GM19043 (cell line): Measurements from ENCODE around the gene BTBD2.

Source experiments
- ATAC-seq: cut with Tn5 transposase; IDR thresholded peaks from one replicate; pipeline ENCODE4 v1.9.1; 2021; ENCODE audit warnings: low read depth; ENCODE audit not compliant: unreplicated experiment

BTBD2 gene

DNA sequence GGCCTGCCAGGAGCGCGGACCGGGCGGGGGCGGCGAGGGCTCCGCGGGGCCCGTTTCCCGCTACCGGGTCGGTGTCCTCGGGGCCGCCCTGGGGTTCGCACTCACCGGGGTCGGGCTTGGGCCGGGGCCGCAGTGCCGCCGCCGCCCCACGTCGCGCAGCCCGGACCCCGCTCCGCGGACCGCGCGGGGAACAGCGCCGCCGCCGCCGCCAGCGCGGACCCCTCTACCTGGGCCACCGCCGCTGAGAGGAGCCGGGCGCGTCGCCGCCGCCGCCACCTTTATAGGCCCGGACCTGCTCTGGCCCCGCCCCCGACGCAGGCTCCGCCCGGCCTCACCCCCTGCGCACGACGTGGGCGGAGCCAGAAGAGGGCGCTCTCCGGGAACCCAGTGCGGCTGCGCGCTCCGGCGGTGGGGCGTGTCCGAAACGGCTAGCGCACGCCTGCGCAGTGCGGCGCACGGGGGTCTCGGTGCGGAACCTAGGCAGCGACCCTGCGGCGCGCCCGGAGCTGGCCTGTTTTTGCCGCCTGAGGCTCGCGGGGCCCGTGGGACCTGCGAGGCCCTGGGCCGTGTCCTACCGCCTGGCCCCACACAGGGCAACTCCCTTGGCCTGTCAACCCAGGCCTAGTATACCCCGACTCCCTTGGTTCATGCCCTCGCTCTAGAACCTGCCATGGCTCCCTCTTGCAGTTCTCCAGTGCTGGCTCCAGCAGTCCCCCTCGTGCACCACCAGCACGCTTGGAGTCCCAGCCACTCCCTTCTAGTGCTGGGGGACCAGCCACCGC, 35.7 kb upstream of the BTBD2 start, which contains the start of gene MKNK2:
TSS of gene MKNK2 (minus strand) at position 254 of the 782 bp plus-strand sequence. CDS start 393 bp downstream, outside the sequence.
- peak; percentile 38 for ATAC-seq

- ATAC-seq, result no peak
These were observed 35.0 kb upstream of the BTBD2 start for GRCh38 chr19:2050349-2050990.

GRCh38 chr19:2049741-2050348, 34.3 kb upstream of the BTBD2 start:
- ATAC-seq, result no peak

DNA sequence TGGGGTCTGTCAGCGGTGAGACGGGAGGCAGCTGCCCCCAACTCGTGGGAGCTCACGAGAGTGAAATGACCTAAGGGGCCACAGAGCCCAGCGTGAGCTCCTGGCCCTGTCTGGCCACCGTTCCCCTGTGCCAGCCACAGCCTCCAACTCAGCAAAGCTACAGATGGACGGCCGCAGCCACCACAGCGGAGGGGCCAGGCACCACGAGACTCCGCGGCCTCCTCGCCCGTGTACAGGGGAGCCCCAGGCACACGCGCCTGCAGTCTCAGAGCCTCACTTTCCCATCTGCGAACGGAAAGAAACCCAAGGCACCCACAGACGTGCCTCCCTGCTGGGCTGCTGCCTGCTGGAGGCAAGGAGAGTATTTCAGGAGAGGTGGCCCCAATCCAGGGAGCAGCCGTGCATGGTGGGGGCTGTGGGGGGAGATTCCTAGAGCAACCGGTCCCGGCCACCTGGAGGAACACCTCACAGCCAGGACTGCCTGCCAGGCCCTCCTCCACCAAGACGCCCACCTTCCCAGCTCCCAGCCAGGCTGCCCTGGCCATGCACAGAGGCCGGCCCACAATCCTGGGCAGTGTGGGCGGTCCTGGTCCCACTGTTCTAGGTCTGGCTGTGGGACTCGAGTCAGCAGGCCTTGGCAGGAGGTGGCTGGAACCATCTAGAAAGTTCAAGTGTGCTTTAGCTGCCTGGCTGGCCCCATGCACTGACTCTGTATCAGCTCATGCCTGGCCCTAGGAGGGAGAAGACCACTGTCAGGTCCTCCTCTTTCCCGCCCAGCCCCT, 33.6 kb upstream of the BTBD2 start:
- ATAC-seq, result no peak

GRCh38 chr19:2048104-2048958, 32.8 kb upstream of the BTBD2 start:
- ATAC-seq, result no peak

DNA sequence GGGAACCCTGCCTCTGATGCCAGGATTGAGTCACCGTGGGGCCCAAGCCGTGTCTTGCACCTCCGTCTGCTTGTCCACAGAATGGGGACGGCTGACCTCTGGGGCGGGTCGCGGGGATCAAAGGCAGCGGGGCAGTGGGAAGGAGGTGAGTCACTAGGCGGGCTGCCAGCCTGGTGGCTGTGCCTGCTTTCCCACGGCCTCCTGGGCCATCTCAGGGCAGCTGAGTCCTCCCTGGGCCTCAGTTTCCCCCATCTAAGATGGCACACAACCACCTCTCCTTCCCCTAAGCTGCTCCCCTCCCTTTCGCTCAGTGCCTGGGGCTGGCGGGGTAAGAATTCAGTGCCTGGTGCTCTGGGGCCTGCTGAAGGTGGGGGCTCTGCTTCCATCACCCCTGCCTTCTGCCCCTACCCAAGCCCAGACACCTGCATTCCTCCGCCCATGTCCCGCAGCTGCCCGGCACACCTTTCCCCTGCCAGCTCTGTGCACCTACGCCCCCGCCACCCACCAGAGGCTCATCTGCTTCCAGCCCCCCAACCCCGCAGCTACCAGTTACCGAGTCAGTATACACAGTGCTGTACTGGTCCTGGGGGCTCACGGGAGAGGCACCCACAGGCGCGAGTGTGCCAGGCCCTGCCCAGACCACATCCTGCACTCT, 32.1 kb upstream of the BTBD2 start:
- ATAC-seq, result no peak

GRCh38 chr19:2047076-2047448, 31.5 kb upstream of the BTBD2 start:
- ATAC-seq, result no peak

GRCh38 chr19:2046046-2046907, 30.8 kb upstream of the BTBD2 start:
- ATAC-seq, result no peak

DNA sequence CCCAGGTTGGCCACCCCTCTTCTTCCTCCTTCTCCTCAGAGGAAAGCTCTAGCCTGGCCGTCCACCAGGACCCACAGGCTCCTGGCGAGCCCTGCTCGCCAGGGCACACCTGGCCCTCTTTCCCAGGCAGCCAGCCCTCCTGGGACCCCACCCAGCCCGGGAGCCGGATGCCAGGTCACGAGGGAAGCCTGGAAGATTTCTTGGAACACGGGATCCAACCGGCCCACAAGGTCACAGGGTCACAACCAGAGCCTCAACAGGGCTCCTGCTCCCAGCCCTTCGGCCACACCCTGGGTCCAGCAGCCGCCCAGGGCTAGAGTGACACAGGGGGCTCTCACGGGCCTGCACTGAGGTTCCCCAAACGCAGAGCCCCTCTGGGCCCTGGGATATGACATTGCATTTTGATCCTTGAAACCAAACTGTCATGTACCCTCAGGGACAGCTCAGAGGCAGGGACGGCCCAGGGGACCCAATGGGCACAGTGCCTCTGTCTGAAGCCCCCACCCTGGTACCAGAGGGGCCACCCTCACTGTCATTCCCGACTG, 30.1 kb upstream of the BTBD2 start:
- ATAC-seq, result no peak

DNA sequence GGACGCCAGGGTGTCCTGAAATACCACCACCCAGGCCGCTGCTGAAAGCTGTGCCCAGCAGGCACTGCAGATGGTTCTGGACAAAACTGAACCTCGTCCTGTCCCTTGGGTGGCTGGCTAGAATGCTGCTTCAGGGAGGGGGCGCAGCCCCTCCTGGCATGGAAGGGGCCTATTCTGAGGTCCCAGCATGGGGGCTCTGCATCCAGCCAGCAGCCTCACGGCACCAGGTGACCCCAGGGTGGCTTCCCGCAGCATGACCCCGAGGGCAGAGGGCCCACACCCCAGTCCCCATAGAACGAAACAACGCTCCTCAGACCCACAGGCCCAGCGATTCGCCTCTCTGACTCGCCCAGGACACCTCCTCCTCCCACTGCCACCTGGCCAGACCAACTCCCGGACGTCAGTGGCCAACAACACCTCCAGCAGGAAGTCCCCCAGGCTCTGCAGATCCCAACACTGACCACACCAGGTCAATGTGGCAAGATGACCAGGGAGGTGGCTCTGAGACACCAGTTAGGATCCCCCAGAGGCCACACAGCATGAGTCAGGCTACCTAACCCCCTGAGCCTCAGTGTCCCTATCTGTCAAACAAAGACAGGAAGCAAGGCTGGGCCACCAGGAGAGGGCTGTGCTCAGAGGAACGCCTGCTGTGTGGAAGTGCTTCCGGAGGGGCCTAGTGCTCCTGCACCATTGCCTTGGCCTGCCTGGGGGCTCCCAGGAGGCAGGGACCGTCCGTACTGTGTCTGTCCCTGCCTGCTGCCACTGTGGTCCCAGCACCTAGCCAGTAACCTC, 29.4 kb upstream of the BTBD2 start:
- no peak for ATAC-seq

DNA sequence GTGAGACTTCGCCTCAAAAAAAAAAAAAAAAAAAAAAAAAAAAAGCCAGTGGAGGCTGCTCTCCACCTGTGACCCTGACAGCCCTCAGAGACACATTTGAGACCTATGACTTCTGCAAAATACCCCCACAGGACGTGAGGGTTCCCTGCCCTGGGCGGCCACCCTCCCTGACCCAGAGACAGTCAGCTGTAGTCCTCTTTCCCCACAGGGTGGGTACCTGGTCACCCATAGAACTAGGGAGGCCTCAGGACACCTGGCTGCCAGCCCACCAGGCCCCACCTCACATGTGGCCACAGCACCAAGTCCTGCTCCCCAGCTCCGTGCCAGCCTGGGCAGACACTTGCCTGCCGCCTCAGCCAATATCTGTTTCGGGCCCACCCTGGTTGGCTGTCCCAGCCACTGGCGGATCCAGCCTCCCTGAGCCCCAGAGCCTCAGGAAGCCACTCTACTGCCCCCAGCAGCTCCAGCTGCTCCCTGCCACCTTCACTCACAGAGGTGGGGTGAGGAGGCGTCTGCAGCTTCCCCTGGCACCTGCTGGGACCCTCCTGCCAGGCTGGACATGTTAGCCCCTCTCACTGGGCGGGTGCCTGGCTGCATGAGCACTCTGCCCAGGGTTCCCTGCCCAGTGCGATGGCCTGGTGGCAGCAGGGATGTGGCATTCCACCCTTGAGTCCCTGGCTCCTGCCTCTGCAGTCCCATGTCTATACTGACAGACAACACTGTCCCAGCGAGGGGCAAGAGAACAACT, 28.6 kb upstream of the BTBD2 start:
- no peak for ATAC-seq

- ATAC-seq, result no peak
These were observed 27.7 kb upstream of the BTBD2 start for GRCh38 chr19:2043251-2043641.

- ATAC-seq, result no peak
These were observed 27.2 kb upstream of the BTBD2 start for GRCh38 chr19:2042485-2043250.

DNA sequence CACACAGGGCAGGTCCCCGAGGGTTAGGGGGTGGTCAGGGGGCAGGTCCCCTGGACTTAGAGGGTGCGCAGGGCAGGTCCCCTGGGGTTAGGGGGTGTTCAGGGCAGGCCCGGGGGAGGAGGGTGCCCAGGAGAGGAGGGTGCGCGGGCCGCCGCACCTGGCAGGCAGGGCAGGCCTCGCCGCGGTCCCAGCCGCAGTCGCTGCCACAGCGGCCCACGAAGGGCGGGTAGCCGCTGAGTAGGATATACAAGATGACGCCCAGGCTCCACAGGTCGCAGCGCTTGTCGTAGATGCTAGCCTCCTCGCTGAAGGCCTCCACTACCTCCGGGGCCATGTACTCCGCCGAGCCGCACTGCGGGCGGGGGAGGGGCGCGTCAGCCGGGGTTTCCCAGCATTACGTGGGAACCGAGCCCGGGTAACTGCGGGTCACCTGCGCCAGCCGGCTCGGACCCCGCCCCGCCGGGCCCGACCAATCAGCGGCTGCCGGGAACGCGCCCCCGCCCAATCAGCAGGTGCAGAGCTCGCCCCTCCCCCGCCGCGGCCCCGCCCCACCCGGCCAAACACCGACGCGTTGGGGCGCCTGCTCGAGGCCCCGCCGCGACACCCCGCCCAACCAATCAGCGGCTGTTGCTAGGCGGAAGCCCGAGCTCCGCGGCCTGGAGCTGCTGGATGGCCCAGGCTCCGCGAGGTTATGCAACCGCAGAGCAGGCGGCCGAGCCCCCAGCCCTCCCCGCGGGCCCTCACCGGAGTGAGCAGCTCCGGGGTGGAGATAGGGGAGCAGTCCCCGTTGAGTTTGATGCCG, 26.4 kb upstream of the BTBD2 start:
- peak; percentile 73 for ATAC-seq

DNA sequence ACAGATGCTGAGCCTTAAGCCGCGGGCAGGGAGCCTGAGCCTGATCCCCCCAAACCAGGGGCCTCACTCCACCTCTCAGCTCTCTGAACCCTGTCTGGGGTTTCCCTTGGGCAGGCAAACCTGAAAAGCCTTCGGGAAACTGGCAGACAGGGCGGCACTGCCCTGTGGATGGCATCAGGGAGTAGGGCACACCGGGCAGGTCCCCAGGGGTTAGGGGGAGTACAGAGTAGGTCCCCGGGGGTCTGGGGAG, 25.8 kb upstream of the BTBD2 start:
- ATAC-seq, result no peak
